Left ventricle myocardium inferior (tissue), 1 donor: ENCODE measurements around the gene SLC8A1. TPM values are rescaled to one million over a fixed set of nuclear protein-coding genes. Genes with fewer than 3 reads are reported as not detected.

Source experiments
- DNase-seq: peaks from one replicate; pipeline ENCODE4 v3.0.0-alpha.2; 2020
- H3K27ac ChIP-seq: fragments of 200-600 bp; replicated peaks from 2 replicates; pipeline ENCODE4 v1.8.0; 2021
- H3K27me3 ChIP-seq: fragments of 200-600 bp; 2 replicates; pipeline ENCODE4 v1.8.0; 2021; ENCODE audit warnings: low read depth
- H3K36me3 ChIP-seq: fragments of 200-600 bp; 2 replicates; pipeline ENCODE4 v1.8.0; 2021
- H3K4me1 ChIP-seq: fragments of 200-600 bp; 2 replicates; pipeline ENCODE4 v1.8.0; 2021
- H3K4me3 ChIP-seq: fragments of 200-600 bp; 2 replicates; pipeline ENCODE4 v1.8.0; 2021; ENCODE audit warnings: mild to moderate bottlenecking, moderate library complexity
- H3K9me3 ChIP-seq: fragments of 200-600 bp; replicated peaks from 2 replicates; pipeline ENCODE4 v1.8.0; 2021
- intact Hi-C: fragments of 100-400 bp; cut with micrococcal nuclease; formaldehyde crosslinking; loops from one replicate; pipeline ENCODE4 v1.11.0; 2022
- total RNA-seq: library from RNA; stranded (reverse); fragmentation: NEBNext Ultra II Directional; extraction: Animal tissue kit (Norgen Biotek cat#: 25700); gene quantifications from one replicate; pipeline ENCODE4 v1.2.1, GENCODE V29; 2021
- TF ChIP-seq, protein P1 (sequence below): fragments of 200-600 bp; IDR thresholded peaks from 2 replicates; pipeline ENCODE4 v1.8.0; 2021; ENCODE audit warnings: antibody characterized with exemption, mild to moderate bottlenecking, borderline replicate concordance
- donor health status: DM: no; HTN: yes; CAD: no; lungs with severe emphysema.

Gene SLC8A1
- total RNA-seq, 1 donor from 2014 or later = 990 TPM

DNA sequence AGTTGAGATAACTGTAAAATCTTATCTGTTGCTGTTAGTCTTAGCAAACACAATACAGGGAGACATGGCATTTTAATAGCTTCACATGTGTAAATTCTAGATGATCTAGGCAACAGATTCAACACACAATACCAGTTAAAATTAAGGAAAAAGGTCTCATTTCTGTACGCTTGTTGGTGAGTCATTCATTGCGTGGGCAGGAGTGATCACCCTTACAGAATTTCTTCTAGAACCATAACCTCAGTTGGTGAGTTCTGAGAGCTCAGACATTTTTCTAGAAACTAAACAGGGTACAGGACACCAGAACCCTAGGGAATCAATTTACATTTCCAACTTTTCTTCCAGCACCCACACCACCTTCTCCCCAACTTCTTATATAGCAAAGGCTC lies 81.9 kb downstream of the SLC8A1 start:
- Histone ChIP-seq H3K4me1 (peaks cover 95% of the 10 kb centered on the region), H3K27me3 (no peaks in the 10 kb centered on the region), H3K36me3 (no peaks in the 10 kb centered on the region), H3K27ac (no peak overlapping the region), H3K9me3 (no peaks in the 10 kb centered on the region), H3K4me3 (no peak overlapping the region)
- intact Hi-C loops = no loop called here
- TF ChIP-seq, protein P1, sequence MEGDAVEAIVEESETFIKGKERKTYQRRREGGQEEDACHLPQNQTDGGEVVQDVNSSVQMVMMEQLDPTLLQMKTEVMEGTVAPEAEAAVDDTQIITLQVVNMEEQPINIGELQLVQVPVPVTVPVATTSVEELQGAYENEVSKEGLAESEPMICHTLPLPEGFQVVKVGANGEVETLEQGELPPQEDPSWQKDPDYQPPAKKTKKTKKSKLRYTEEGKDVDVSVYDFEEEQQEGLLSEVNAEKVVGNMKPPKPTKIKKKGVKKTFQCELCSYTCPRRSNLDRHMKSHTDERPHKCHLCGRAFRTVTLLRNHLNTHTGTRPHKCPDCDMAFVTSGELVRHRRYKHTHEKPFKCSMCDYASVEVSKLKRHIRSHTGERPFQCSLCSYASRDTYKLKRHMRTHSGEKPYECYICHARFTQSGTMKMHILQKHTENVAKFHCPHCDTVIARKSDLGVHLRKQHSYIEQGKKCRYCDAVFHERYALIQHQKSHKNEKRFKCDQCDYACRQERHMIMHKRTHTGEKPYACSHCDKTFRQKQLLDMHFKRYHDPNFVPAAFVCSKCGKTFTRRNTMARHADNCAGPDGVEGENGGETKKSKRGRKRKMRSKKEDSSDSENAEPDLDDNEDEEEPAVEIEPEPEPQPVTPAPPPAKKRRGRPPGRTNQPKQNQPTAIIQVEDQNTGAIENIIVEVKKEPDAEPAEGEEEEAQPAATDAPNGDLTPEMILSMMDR = no peak
- no peak for DNase-seq

DNA sequence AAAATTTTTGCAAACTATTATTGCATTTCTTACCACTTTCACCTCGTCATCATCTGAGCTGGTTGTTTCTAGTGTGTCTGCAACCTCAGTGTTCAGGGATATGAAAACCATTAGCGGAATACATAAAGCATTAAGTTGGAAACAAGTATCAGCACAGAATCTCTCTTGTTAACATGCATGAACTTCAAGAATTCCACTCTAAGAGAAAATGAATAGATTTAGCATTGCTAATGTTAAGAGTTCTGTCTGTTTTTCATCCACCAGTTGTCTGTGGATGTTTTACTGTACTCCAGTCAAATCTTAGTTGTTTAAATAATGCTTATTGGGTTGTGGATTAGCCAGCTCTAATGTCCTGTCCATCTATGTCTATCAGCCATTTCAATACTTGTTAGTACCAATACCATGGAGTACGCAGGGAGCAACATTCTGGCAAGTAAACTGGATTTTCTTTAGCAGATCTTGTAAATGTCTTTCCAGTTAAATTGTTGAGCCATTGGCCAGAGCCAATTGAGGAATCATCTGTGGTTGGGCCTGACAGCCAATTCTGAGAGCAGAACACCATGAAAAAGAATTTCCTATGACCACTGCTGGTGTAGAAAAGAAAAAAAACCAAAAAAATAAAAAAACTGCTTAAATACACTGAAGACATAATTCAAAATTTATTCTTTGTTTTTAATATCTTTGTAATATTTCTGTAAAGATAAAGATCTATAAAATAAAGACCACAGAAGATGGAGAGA lies 82.5 kb downstream of the SLC8A1 start:
- Histone ChIP-seq H3K4me1 (peaks cover 95% of the 10 kb centered on the region), H3K27me3 (no peaks in the 10 kb centered on the region), H3K4me3 (no peak overlapping the region), H3K27ac (no peak overlapping the region), H3K9me3 (no peaks in the 10 kb centered on the region), H3K36me3 (no peaks in the 10 kb centered on the region)
- no peak for DNase-seq
- intact Hi-C loops = no loop called here
- TF ChIP-seq, protein P1 = no peak

DNA sequence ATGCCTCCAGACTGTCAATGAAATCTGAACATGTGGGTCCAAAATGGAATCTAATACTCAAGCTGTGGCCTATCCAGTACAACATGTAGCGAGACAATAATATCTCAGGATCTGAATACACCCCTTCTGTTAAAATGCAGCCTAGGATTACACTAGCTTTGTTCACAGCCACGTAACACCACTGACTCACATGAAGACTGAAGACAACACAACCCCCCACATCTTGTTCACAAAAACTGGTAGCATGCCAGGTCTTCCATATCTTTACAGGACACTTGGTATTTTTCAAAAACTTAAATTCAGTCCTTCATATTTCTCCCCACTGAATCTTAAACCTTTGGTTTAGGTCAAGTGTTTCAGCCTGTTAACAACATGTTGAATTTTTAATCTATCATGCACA lies 84.2 kb downstream of the SLC8A1 start:
- intact Hi-C loops = no loop called here
- Histone ChIP-seq H3K4me3 (no peak overlapping the region), H3K27ac (no peak overlapping the region), H3K27me3 (no peaks in the 10 kb centered on the region), H3K36me3 (no peaks in the 10 kb centered on the region), H3K9me3 (no peaks in the 10 kb centered on the region), H3K4me1 (peaks cover 93% of the 10 kb centered on the region)
- TF ChIP-seq, protein P1 = no peak
- DNase-seq = no peak

DNA sequence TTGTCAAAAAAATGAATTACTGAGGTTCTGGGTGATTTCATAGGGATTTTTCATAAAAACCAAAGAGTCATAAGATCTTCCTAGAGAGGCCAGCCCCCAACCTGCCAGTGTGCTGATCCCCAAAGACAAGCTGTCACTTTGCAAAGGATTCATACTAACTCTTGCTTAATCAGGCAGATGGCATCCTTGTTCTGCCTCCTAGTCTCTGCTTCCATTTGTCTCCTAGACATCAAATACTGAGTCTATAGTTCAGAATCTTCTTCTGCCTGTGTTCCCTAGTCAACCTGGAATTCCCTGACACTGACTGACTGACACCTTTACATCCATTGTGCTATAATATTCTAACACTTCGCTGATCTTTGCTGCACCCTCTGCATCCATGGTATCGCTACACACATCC lies 84.9 kb downstream of the SLC8A1 start:
- no peaks in the 10 kb centered on the region for H3K9me3 ChIP-seq
- H3K27me3 ChIP-seq = no peaks in the 10 kb centered on the region
- intact Hi-C loops = no loop called here
- H3K36me3 ChIP-seq = no peaks in the 10 kb centered on the region
- H3K4me1 ChIP-seq = peaks cover 91% of the 10 kb centered on the region
- H3K4me3 ChIP-seq = no peak overlapping the region
- H3K27ac ChIP-seq = no peak overlapping the region
- TF ChIP-seq, protein P1 = no peak
- no peak for DNase-seq

DNA sequence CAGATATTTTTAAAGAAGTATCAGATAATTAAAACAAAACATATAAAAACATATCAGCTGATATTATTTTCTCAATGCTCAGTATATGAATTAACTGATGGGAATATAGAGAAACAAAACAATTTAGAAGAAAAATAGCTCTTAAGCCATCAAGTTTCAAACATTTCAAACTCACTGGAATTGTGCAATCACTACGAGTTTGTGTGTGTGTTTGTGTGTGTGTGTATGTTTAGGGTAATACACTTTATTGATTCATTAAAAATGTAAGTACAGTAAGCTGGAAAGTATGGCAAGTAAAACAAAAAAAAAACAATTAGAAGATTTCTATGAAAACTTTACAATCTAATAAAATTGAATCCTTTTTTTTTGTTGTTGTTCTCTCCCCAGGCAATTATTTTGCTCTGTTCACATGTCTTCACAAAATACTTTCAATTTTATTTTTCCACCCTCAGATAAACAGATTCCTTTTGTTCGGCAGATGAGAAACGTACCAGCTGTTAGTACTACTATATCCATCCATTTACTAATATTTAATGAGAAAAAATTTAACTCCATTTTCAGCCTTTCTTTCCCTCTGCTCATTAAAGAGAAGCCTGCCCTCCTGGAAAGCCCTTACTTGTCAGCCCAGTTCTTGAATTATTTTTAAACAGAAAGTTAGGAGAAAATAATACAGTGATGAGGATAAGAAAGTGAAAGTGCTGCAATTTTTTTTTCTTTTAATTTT lies 87.6 kb downstream of the SLC8A1 start:
- peaks cover 92% of the 10 kb centered on the region for H3K4me1 ChIP-seq
- intact Hi-C loops = no loop called here
- DNase-seq = no peak
- no peaks in the 10 kb centered on the region for H3K9me3 ChIP-seq
- H3K36me3 ChIP-seq = no peaks in the 10 kb centered on the region
- peak overlapping the region; percentile 46 for H3K4me3 ChIP-seq
- H3K27ac ChIP-seq = peak overlapping the region; percentile 55
- H3K27me3 ChIP-seq = no peaks in the 10 kb centered on the region
- TF ChIP-seq, protein P1 = no peak
